ENCODE results near the gene OVOL2. TPM values are rescaled to one million over a fixed set of nuclear protein-coding genes. Genes with fewer than 3 reads are reported as not detected.

OVOL2 gene
- total and polyA plus RNA-seq, 2 of the 4 experiments (the other 2 are of a cell fraction), result not detected

DNA sequence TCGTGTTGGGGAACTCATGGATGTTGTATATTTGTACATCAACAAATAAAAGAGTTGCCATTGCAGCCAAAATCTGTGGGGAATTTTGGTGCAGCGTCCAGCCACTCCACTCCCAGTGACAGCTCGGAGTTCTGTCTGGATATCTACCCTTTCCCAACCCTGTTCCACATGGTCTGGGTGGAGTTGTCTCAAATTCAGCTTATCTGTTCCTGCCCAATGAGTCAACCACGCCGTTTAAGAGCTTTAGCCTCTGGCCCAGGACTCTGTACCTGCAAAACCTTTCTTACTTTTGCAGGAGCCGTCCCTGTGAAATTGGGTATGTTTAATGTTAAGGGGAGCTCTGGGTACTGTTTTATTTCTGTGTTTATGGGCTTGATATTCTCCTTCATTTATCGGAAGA, 33.9 kb upstream of the OVOL2 start:
- H3K4ac ChIP-seq (ENCODE audit: low read depth, low read length), result no peak overlapping the region
- H3K9me3 ChIP-seq (ENCODE audit: control insufficient read depth, insufficient read depth, low read length), result no peaks in the 10 kb centered on the region
- no peak overlapping the region for H2BK5ac ChIP-seq (ENCODE audit: low read depth, low read length, poor library complexity, severe bottlenecking)
- no peak overlapping the region for H4K91ac ChIP-seq (ENCODE audit: insufficient read depth, low read depth, low read length)
- in situ Hi-C loops (cut with MboI; ENCODE audit: low sequenced_read_pairs) (no loop called here), dilution Hi-C loops (cut with HindIII; ENCODE audit: low sequenced_read_pairs, unreplicated experiment) (no loop called here), intact Hi-C loops (cut with micrococcal nuclease) (no loop called here)
- no peak overlapping the region for H2AFZ ChIP-seq (replicated peaks; ENCODE audit: low read length, poor library complexity)
- H2BK15ac ChIP-seq (ENCODE audit: low read depth, low read length), result no peak overlapping the region
- DNase-seq, result no peak
- 80% methylated on average over 1 of the region's 7 CpGs; no CpG with 5 or more reads in 1 of the 2 experiments for WGBS, 2 experiments (ENCODE audit: extremely low coverage in 2 of 2, insufficient read length in 1 of 2)
- BruUV-seq (replicated peaks), result no TSS peak
- no peak overlapping the region for H4K5ac ChIP-seq (ENCODE audit: low read depth, low read length)
- H3K56ac ChIP-seq (ENCODE audit: extremely low read depth, insufficient read depth, low read length), result no peak overlapping the region
- no peak overlapping the region for H3K14ac ChIP-seq (replicated peaks; ENCODE audit: low read depth, low read length)
- TF ChIP-seq, protein P1, sequence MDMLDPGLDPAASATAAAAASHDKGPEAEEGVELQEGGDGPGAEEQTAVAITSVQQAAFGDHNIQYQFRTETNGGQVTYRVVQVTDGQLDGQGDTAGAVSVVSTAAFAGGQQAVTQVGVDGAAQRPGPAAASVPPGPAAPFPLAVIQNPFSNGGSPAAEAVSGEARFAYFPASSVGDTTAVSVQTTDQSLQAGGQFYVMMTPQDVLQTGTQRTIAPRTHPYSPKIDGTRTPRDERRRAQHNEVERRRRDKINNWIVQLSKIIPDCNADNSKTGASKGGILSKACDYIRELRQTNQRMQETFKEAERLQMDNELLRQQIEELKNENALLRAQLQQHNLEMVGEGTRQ (IDR thresholded peaks at IDR 0.05; ENCODE audit: low read depth, low read length), result no peak
- TF ChIP-seq MAFK (IDR thresholded peaks at IDR 0.05; ENCODE audit: low read depth, low read length) (no peak), RAD21 (IDR thresholded peaks at IDR 0.05; ENCODE audit: low read length) (no peak), MXI1 (IDR thresholded peaks at IDR 0.05; ENCODE audit: borderline replicate concordance, low read depth, low read length) (no peak), CHD1 (IDR thresholded peaks at IDR 0.05; ENCODE audit: low read depth, low read length) (no peak), BHLHE40 (IDR thresholded peaks at IDR 0.05; ENCODE audit: low read depth, low read length) (no peak), MAZ (IDR thresholded peaks at IDR 0.05; ENCODE audit: borderline replicate concordance, low read depth, low read length) (no peak), CEBPB (IDR thresholded peaks at IDR 0.05; ENCODE audit: low read depth, low read length) (no peak), RCOR1 (IDR thresholded peaks at IDR 0.05; ENCODE audit: insufficient replicate concordance, low read length) (no peak), NFE2L2 (IDR thresholded peaks at IDR 0.05; ENCODE audit: low read depth, low read length) (no peak), POLR2A (IDR thresholded peaks at IDR 0.05; ENCODE audit: low read depth, low read length) (no peak), SMC3 (IDR thresholded peaks at IDR 0.05; ENCODE audit: low read depth, low read length) (no peak), FOS (IDR thresholded peaks at IDR 0.05; ENCODE audit: low read depth, low read length) (no peak), RFX5 (IDR thresholded peaks at IDR 0.05; ENCODE audit: low read depth, low read length) (no peak)
- TF ChIP-seq, protein P2, sequence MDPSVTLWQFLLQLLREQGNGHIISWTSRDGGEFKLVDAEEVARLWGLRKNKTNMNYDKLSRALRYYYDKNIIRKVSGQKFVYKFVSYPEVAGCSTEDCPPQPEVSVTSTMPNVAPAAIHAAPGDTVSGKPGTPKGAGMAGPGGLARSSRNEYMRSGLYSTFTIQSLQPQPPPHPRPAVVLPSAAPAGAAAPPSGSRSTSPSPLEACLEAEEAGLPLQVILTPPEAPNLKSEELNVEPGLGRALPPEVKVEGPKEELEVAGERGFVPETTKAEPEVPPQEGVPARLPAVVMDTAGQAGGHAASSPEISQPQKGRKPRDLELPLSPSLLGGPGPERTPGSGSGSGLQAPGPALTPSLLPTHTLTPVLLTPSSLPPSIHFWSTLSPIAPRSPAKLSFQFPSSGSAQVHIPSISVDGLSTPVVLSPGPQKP (IDR thresholded peaks at IDR 0.05; ENCODE audit: borderline replicate concordance, low read depth, low read length), result no peak
- no peak overlapping the region for H3K9ac ChIP-seq (ENCODE audit: low read depth, low read length)
- H3K18ac ChIP-seq (ENCODE audit: low read depth, low read length), result no peak overlapping the region
- no peak overlapping the region for H3K27ac ChIP-seq (ENCODE audit: insufficient read depth, low read length)
- POLR2A ChIA-PET (ENCODE audit: unreplicated experiment), result no interaction called here
- H3K9me1 ChIP-seq (ENCODE audit: insufficient read depth, low read length), result no peaks in the 10 kb centered on the region
- no peak overlapping the region for H2BK120ac ChIP-seq (ENCODE audit: low read depth, low read length)
- H3K27me3 ChIP-seq (ENCODE audit: control insufficient read depth, insufficient read depth, low read length), result peaks cover 6% of the 10 kb centered on the region
- no peak for ATAC-seq (ENCODE audit: low read depth)
- no peak overlapping the region for H3K4me2 ChIP-seq (ENCODE audit: low read depth, low read length)
- no peak overlapping the region for H2AK5ac ChIP-seq (ENCODE audit: low read depth, low read length)
- no peak overlapping the region for H2BK20ac ChIP-seq (ENCODE audit: low read depth, low read length)
- no peak overlapping the region for H2AK9ac ChIP-seq (replicated peaks; ENCODE audit: low read depth, low read length, poor library complexity)
- H3K79me1 ChIP-seq (ENCODE audit: low read depth in 1 of 2, low read length in 2 of 2), result no peaks in the 10 kb centered on the region
- H4K8ac ChIP-seq (ENCODE audit: low read depth in 2 of 2, low read length in 2 of 2), result no peak overlapping the region
- H3K36me3 ChIP-seq (ENCODE audit: control insufficient read depth, insufficient read depth, low read length), result no peaks in the 10 kb centered on the region
- no peaks in the 10 kb centered on the region for H4K20me1 ChIP-seq (ENCODE audit: insufficient read depth, low read length)
- no peak overlapping the region for H3K23ac ChIP-seq (ENCODE audit: low read depth, low read length)
- H3K4me1 ChIP-seq (ENCODE audit: control insufficient read depth, insufficient read depth, low read length), result no peaks in the 10 kb centered on the region
- no peak overlapping the region for H3K4me3 ChIP-seq (ENCODE audit: insufficient read depth, low read depth, low read length)
- CTCF ChIA-PET, result no interaction called here

Data from IMR-90 (cell line).